Esophagus muscularis mucosa (tissue), 4 donors: Measurements from ENCODE around the gene SDHB.

Source experiments
- CTCF ChIP-seq, 3 experiments: fragments of 200-600 bp in 2 of 3; fragments of 450-650 bp in 1 of 3; sonication (generic) in 2 of 3; IDR thresholded peaks; one replicate each; pipeline ENCODE4 v1.5.1; 2017 to 2019; ENCODE audit warnings: antibody characterized with exemption in 3 of 3, mild to moderate bottlenecking in 2 of 3, moderate library complexity in 1 of 3
- EP300 ChIP-seq: sonication (generic); formaldehyde crosslinking; IDR thresholded peaks from one replicate; pipeline ENCODE4 v1.6.1; 2017; ENCODE audit warnings: antibody characterized with exemption
- POLR2A ChIP-seq: fragments of 450-650 bp; IDR thresholded peaks from one replicate; pipeline ENCODE4 v1.6.1; 2017; ENCODE audit warnings: antibody characterized with exemption, moderate library complexity, mild to moderate bottlenecking, low read depth
- POLR2AphosphoS5 ChIP-seq, 2 donors: sonication (generic); formaldehyde crosslinking; IDR thresholded peaks; one replicate each; pipeline ENCODE4 v1.6.1; 2017; ENCODE audit warnings: antibody characterized with exemption in 2 of 2

GRCh38 chr1:17089506-17089905 is 35.7 kb upstream of the SDHB start:
- TF ChIP-seq POLR2A (no peak), CTCF (IDR thresholded peaks at IDR 0.05) (no peak), POLR2AphosphoS5 (IDR thresholded peaks at IDR 0.05) (no peak), EP300 (no peak)
